Type B pancreatic cell (in vitro differentiated cells): ENCODE measurements around the gene ZNF106. TPM values are rescaled to one million over a fixed set of nuclear protein-coding genes. Genes with fewer than 3 reads are reported as not detected.

Experiments
- DNase-seq: peaks from one replicate; pipeline ENCODE4 v3.0.0; 2021; ENCODE audit warnings: mixed read lengths; ENCODE audit not compliant: unreplicated experiment; ENCODE audit errors: extremely low spot score
- H3K27ac Mint-ChIP-seq: 2 replicates; pipeline ENCODE4 v1.8.0; 2021; ENCODE audit warnings: mild to moderate bottlenecking, mixed read lengths
- H3K27me3 Mint-ChIP-seq: 2 replicates; pipeline ENCODE4 v1.8.0; 2021; ENCODE audit warnings: mixed read lengths
- H3K36me3 Mint-ChIP-seq: 2 replicates; pipeline ENCODE4 v1.8.0; 2021; ENCODE audit warnings: mixed read lengths
- H3K4me1 Mint-ChIP-seq: one replicate; pipeline ENCODE4 v1.8.0; 2021; ENCODE audit warnings: mixed read lengths; ENCODE audit not compliant: unreplicated experiment
- H3K4me3 Mint-ChIP-seq: 2 replicates; pipeline ENCODE4 v1.8.0; 2021; ENCODE audit warnings: mild to moderate bottlenecking, mixed read lengths
- H3K9me3 Mint-ChIP-seq: 2 replicates; pipeline ENCODE4 v1.8.0; 2021; ENCODE audit warnings: mixed read lengths
- CTCF ChIP-seq: fragments of 200-600 bp; sonication (generic); conservative IDR thresholded peaks from 2 replicates; pipeline ENCODE4 v1.5.0; 2021; ENCODE audit warnings: antibody characterized with exemption, mild to moderate bottlenecking
- total RNA-seq: library from RNA; stranded (reverse); gene quantifications from 2 replicates; pipeline ENCODE4 v1.2.1, GENCODE V29; 2021; ENCODE audit warnings: low replicate concordance

ZNF106 gene
- total RNA-seq, 1 donor from 2014 or later: 52.4 TPM

- no peaks in the 10 kb centered on the region for H3K27me3 Mint-ChIP-seq
- H3K27ac Mint-ChIP-seq: no peak overlapping the region
- no peaks in the 10 kb centered on the region for H3K36me3 Mint-ChIP-seq
- H3K4me3 Mint-ChIP-seq: no peak overlapping the region
- no peaks in the 10 kb centered on the region for H3K9me3 Mint-ChIP-seq
- TF ChIP-seq CTCF: no peak
- DNase-seq: no peak
- H3K4me1 Mint-ChIP-seq: no peaks in the 10 kb centered on the region
These were observed 124.9 kb downstream of the ZNF106 start for GRCh38 chr15:42365921-42366550.

GRCh38 chr15:42364529-42364928, 126.4 kb downstream of the ZNF106 start:
- no peaks in the 10 kb centered on the region for H3K4me1 Mint-ChIP-seq
- DNase-seq: no peak
- no peak for TF ChIP-seq CTCF
- no peaks in the 10 kb centered on the region for H3K36me3 Mint-ChIP-seq
- H3K27me3 Mint-ChIP-seq: no peaks in the 10 kb centered on the region
- no peaks in the 10 kb centered on the region for H3K9me3 Mint-ChIP-seq
- H3K4me3 Mint-ChIP-seq: no peak overlapping the region
- H3K27ac Mint-ChIP-seq: no peak overlapping the region

- no peaks in the 10 kb centered on the region for H3K27me3 Mint-ChIP-seq
- H3K27ac Mint-ChIP-seq: no peak overlapping the region
- no peak overlapping the region for H3K4me3 Mint-ChIP-seq
- H3K4me1 Mint-ChIP-seq: no peaks in the 10 kb centered on the region
- no peak for DNase-seq
- H3K9me3 Mint-ChIP-seq: no peaks in the 10 kb centered on the region
- H3K36me3 Mint-ChIP-seq: no peaks in the 10 kb centered on the region
- TF ChIP-seq CTCF: no peak
These were observed 127.0 kb downstream of the ZNF106 start for GRCh38 chr15:42363942-42364341.

- Mint-ChIP-seq H3K27me3 (no peaks in the 10 kb centered on the region), H3K36me3 (no peaks in the 10 kb centered on the region), H3K4me1 (no peaks in the 10 kb centered on the region)
These were observed 127.5 kb downstream of the ZNF106 start for GRCh38 chr15:42363487-42363886.

More at GRCh38 chr15:42363487-42363886, 127.5 kb downstream of the ZNF106 start:
- Mint-ChIP-seq H3K27ac (no peak overlapping the region), H3K9me3 (no peaks in the 10 kb centered on the region), H3K4me3 (no peak overlapping the region)
- no peak for TF ChIP-seq CTCF
- no peak for DNase-seq

Other genes with a start within 250 kb of the ZNF106 start
- 24.4 and 25.3 TPM in 2 replicates for gene GANC, start 217.9 kb downstream of the ZNF106 start, total RNA-seq
- gene TMEM87A, start 217.7 kb downstream of the ZNF106 start, total RNA-seq: 44.3 and 67.0 TPM in 2 replicates
- 10.6 and 12.3 TPM in 2 replicates for gene CAPN3, start 131.6 kb downstream of the ZNF106 start, total RNA-seq
- gene SNAP23, start 4.5 kb upstream of the ZNF106 start, total RNA-seq: 62.8 and 68.4 TPM in 2 replicates
- 29.0 and 36.3 TPM in 2 replicates for gene LRRC57, start 57.7 kb upstream of the ZNF106 start, total RNA-seq
- 17.3 and 23.2 TPM in 2 replicates for gene HAUS2, start 57.7 kb upstream of the ZNF106 start, total RNA-seq
- gene STARD9, start 84.5 kb upstream of the ZNF106 start, total RNA-seq: 1.2 and 13.7 TPM in 2 replicates
- gene CDAN1, start 246.0 kb upstream of the ZNF106 start, total RNA-seq: 25.8 and 37.2 TPM in 2 replicates